WTC11 (cell line): ENCODE measurements around the gene NR2F2. TPM values are rescaled to one million over a fixed set of nuclear protein-coding genes. Genes with fewer than 3 reads are reported as not detected.

Source experiments
- ATAC-seq: fragments of 200-7000 bp; cut with Tn5 transposase; 2 replicates; pipeline ENCODE4 v1.10.0; 2021; ENCODE audit warnings: mild to moderate bottlenecking, moderate library complexity
- CTCF ChIA-PET: fragments of 300-600 bp; sonication (Branson Sonifier 250); formaldehyde crosslinking; loops from one replicate; lab custom pipeline; 2021; ENCODE audit warnings: antibody characterized with exemption; lab: Charles Lee
- POLR2A ChIA-PET: fragments of 350-600 bp; sonication (Branson Sonifier 250); formaldehyde crosslinking; loops from one replicate; lab custom pipeline; 2021; ENCODE audit warnings: antibody characterized with exemption; lab: Charles Lee
- DNase-seq: peaks from one replicate; pipeline ENCODE4 v3.0.0; 2021; ENCODE audit warnings: low spot score
- H3K27ac Mint-ChIP-seq: 2 replicates; pipeline ENCODE4 v1.8.0; 2021; ENCODE audit warnings: mixed read lengths
- H3K27me3 Mint-ChIP-seq: 2 replicates; pipeline ENCODE4 v1.8.0; 2021; ENCODE audit warnings: low read depth, mild to moderate bottlenecking, moderate library complexity, mixed read lengths
- H3K36me3 Mint-ChIP-seq: 2 replicates; pipeline ENCODE4 v1.8.0; 2021; ENCODE audit warnings: mixed read lengths
- H3K4me1 Mint-ChIP-seq: 2 replicates; pipeline ENCODE4 v1.8.0; 2022; ENCODE audit warnings: mixed read lengths
- H3K4me3 Mint-ChIP-seq: 2 replicates; pipeline ENCODE4 v1.8.0; 2021; ENCODE audit warnings: mild to moderate bottlenecking, moderate library complexity, mixed read lengths
- H3K9me3 Mint-ChIP-seq: 2 replicates; pipeline ENCODE4 v1.8.0; 2021; ENCODE audit warnings: mixed read lengths
- ATF2 ChIP-seq: sonication (generic); formaldehyde crosslinking; IDR thresholded peaks from 2 replicates; pipeline ENCODE4 v1.8.1; 2022; ENCODE audit warnings: low read depth, missing genetic modification reagents, borderline replicate concordance
- E2F4 ChIP-seq: sonication (generic); formaldehyde crosslinking; IDR thresholded peaks from 2 replicates; pipeline ENCODE4 v1.8.1; 2022; ENCODE audit warnings: low read depth, mild to moderate bottlenecking, moderate library complexity, missing genetic modification reagents, borderline replicate concordance
- ERG ChIP-seq: fragments of 250-450 bp; sonication (Bioruptor Pico); IDR thresholded peaks from 2 replicates; pipeline ENCODE4 v1.8.0; 2021; ENCODE audit warnings: mild to moderate bottlenecking
- GTF2I ChIP-seq: fragments of 250-450 bp; sonication (Bioruptor Pico); conservative IDR thresholded peaks from 2 replicates; pipeline ENCODE4 v1.4.0; 2021; ENCODE audit warnings: mild to moderate bottlenecking
- JUN ChIP-seq: sonication (generic); formaldehyde crosslinking; IDR thresholded peaks from 2 replicates; pipeline ENCODE4 v1.8.0; 2023; ENCODE audit warnings: mild to moderate bottlenecking, missing genetic modification reagents
- MYBL2 ChIP-seq: sonication (generic); formaldehyde crosslinking; IDR thresholded peaks from 2 replicates; pipeline ENCODE4 v1.8.1; 2023; ENCODE audit warnings: mild to moderate bottlenecking, moderate library complexity, missing genetic modification reagents
- NR1H2 ChIP-seq: sonication (generic); formaldehyde crosslinking; IDR thresholded peaks from 2 replicates; pipeline ENCODE4 v1.9.0; 2021; ENCODE audit warnings: mild to moderate bottlenecking, moderate library complexity, missing genetic modification reagents
- NR2C2 ChIP-seq: sonication (generic); formaldehyde crosslinking; IDR thresholded peaks from 2 replicates; pipeline ENCODE4 v1.8.0; 2022; ENCODE audit warnings: mild to moderate bottlenecking, missing genetic modification reagents
- PRDM15 ChIP-seq: sonication (generic); formaldehyde crosslinking; IDR thresholded peaks from 2 replicates; pipeline ENCODE4 v1.8.0; 2022; ENCODE audit warnings: missing genetic modification reagents
- SOX15 ChIP-seq: fragments of 250-450 bp; sonication (Bioruptor Pico); IDR thresholded peaks from 2 replicates; pipeline ENCODE4 v1.9.0; 2021; ENCODE audit warnings: mild to moderate bottlenecking
- ZBTB43 ChIP-seq: sonication (generic); formaldehyde crosslinking; IDR thresholded peaks from 2 replicates; pipeline ENCODE4 v1.8.1; 2023; ENCODE audit warnings: mild to moderate bottlenecking, missing genetic modification reagents
- ZNF121 ChIP-seq: sonication (generic); formaldehyde crosslinking; IDR thresholded peaks from 2 replicates; pipeline ENCODE4 v1.8.0; 2023; ENCODE audit warnings: missing genetic modification reagents
- ZNF219 ChIP-seq: sonication (generic); formaldehyde crosslinking; IDR thresholded peaks from 2 replicates; pipeline ENCODE4 v1.8.0; 2023; ENCODE audit warnings: missing genetic modification reagents, mild to moderate bottlenecking, borderline replicate concordance
- total RNA-seq: library from RNA; stranded (reverse); gene quantifications from 3 replicates; pipeline ENCODE4 v1.2.3, GENCODE V29; 2021

NR2F2 gene
- total RNA-seq, 1 experiment from 2014 or later: 0.57 TPM

GRCh38 chr15:96341513-96342405 is 11.3 kb downstream of the NR2F2 start (continued):
- no peak for TF ChIP-seq ERG (CRISPR knock-in tag)
- TF ChIP-seq ZNF121 (CRISPR knock-in tag): no peak
- TF ChIP-seq NR2C2 (CRISPR knock-in tag): no peak
- no peak for TF ChIP-seq E2F4 (CRISPR knock-in tag)
- TF ChIP-seq SOX15 (CRISPR knock-in tag): no peak
- no peak for TF ChIP-seq ZBTB43
- no peak for TF ChIP-seq GTF2I (CRISPR knock-in tag)
- TF ChIP-seq, all 79 proteins: peak for 0

GRCh38 chr15:96342406-96343112 is 12.1 kb downstream of the NR2F2 start:
- ChIA-PET POLR2A (no interaction called here), CTCF (interaction anchor here (0.9 to 4.1 kb wide), 8 partner anchors 11 to 215 kb away, joined by 3 to 76 read pairs (median 7); partner anchors contain the start of gene NR2F2)
- TF ChIP-seq ATF2: no peak
- Mint-ChIP-seq H3K36me3 (no peaks in the 10 kb centered on the region), H3K27me3 (peaks cover 32% of the 10 kb centered on the region), H3K9me3 (no peaks in the 10 kb centered on the region), H3K4me1 (peaks cover 87% of the 10 kb centered on the region), H3K4me3 (peak overlapping the region; percentile 81), H3K27ac (no peak overlapping the region)
- DNase-seq: peak; percentile 15
- no peak for ATAC-seq

GRCh38 chr15:96343113-96344059 is 12.9 kb downstream of the NR2F2 start:
- DNase-seq (peak; percentile 25), ATAC-seq (0 out of 2 replicates have a peak, but pooled peaks have one; percentile 1)
- POLR2A ChIA-PET: no interaction called here
- TF ChIP-seq MYBL2 (no peak), PRDM15 (CRISPR knock-in tag) (no peak), ZNF219 (CRISPR knock-in tag) (no peak), JUN (CRISPR knock-in tag) (no peak), NR1H2 (CRISPR knock-in tag) (no peak), ERG (CRISPR knock-in tag) (no peak)

More at GRCh38 chr15:96343113-96344059, 12.9 kb downstream of the NR2F2 start:
- peaks cover 87% of the 10 kb centered on the region for H3K4me1 Mint-ChIP-seq
- H3K27ac Mint-ChIP-seq: no peak overlapping the region
- no peaks in the 10 kb centered on the region for H3K36me3 Mint-ChIP-seq
- H3K4me3 Mint-ChIP-seq: peak overlapping the region; percentile 81
- H3K27me3 Mint-ChIP-seq: peaks cover 23% of the 10 kb centered on the region
- no peaks in the 10 kb centered on the region for H3K9me3 Mint-ChIP-seq
- CTCF ChIA-PET: interaction anchor here (0.8 to 4.1 kb wide), 8 partner anchors 10 to 244 kb away, joined by 3 to 76 read pairs (median 4); no protein-coding TSS in a partner anchor
